GM18526 (cell line): ENCODE data around the gene SARS1.

Experiments used
- POLR2A ChIP-seq: IDR thresholded peaks from 3 replicates; pipeline ENCODE4 v1.6.1; 2011; ENCODE audit not compliant: insufficient read length; ENCODE audit errors: extremely low read depth

Gene SARS1, protein sequence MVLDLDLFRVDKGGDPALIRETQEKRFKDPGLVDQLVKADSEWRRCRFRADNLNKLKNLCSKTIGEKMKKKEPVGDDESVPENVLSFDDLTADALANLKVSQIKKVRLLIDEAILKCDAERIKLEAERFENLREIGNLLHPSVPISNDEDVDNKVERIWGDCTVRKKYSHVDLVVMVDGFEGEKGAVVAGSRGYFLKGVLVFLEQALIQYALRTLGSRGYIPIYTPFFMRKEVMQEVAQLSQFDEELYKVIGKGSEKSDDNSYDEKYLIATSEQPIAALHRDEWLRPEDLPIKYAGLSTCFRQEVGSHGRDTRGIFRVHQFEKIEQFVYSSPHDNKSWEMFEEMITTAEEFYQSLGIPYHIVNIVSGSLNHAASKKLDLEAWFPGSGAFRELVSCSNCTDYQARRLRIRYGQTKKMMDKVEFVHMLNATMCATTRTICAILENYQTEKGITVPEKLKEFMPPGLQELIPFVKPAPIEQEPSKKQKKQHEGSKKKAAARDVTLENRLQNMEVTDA

DNA sequence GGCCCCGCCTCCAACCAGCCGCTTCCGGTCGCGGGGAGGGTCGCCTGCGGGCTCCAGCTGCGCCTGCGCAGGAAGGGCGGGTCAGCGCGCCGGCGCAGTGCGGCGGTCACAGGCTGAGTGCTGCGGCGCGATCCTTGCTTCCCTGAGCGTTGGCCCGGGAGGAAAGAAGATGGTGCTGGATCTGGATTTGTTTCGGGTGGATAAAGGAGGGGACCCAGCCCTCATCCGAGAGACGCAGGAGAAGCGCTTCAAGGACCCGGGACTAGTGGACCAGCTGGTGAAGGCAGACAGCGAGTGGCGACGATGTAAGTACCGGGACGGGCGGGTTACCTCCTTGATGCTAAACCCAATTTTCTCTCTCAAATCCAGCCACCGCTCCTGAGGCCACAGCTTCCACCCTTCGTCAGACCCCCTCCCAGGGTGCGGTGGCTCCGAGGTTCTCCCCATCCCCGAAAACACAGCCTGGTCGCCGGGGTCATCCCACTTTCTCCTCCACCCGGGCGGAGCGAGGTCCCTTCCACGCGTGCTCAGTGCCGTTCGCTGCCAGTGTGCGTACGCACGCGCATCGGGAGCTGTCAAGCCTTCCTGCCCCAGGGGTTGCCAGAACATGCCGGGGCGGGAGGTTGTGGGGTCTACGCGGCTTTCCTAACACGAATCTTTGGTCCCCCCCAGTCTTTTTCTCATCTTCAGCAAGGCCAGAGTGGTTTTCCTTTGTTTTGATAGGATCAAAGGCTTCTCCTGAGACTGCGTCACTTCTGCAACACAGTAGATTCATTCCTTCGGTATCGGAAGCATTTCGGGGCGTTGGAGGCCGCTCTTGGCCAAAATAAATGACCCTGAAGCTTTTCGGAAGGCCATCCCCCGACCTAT, at the start of gene SARS1:
Gene SARS1 (plus strand): TSS at position 95 of the 870 bp plus-strand sequence. CDS start 75 bp downstream, at position 170.
- peak; percentile 78 for TF ChIP-seq POLR2A

DNA sequence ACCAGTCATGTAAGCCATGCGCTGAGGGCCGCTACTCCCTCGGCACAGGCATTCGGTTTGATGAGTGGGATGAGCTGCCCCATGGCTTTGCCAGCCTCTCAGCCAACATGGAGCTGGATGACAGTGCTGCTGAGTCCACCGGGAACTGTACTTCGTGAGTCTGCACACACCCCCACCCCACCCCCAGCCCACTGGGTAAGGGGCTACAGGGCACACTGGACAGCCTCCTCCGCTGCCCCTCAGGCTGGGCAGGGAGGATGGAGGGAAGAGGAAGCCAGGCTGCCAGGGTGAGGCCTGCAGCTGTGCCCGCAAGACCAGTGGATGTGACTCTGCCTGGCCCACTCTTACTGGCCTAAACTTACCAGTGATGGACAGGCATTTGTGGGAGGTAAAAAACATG, 49.2 kb upstream of the SARS1 start:
- TF ChIP-seq POLR2A = no peak

DNA sequence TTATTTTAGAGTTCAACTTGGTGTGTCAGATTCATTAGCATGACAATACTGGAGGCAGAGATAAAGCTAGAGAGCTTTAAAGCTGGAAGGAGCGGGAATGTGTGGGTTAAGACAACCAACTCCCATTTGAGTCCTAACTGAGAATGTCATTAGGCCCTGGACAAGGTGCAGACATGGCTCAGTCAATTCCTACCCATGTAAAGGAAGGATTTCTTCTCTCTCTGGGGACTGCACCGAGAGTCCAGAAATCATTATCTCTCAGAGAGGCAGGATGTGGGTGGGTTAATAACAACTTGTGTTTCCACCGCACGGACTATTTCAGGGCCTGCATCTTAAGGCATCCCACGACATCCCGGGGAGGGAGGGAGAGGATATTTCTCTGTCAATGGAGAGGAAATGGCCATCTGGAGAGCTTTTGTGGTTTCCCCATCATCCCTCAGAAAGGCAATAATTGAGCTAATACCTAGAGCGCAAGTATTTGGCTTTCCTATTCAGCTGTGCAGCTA, 46.7 kb upstream of the SARS1 start:
- no peak for TF ChIP-seq POLR2A

DNA sequence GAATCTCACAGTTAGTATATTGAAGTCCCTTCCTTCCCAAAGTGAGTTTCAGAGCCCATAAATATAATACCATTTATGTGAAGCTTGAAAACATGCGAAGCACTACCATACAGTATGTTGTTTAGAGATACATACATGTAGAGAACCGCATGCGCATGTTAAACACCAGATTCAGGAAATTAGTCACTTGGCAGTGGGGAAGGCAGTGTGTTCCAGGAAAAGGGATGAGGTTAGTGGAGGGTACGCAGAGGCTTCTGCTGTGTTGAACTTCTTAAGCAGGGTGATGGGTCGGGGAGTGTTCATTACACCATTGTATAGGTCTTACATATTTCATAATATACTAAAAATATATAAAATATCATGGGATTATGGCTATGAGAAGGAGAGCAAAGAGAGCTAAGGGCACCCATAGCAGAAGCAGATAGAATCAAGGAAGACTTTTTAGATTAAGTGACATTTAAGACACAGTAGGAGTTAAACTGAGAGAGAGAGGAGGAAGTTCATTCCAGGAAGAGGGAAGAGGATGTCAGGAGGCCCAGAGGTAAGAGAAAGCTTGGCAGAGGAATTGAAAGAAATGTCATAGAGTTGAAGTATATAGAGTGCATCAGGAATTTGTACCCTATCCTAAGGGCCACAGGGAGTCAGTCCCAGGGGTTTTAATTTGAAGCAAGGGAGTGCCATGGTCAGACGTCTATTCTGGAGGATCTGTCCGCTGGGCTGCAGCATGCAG, 43.5 kb upstream of the SARS1 start:
- TF ChIP-seq POLR2A = no peak

DNA sequence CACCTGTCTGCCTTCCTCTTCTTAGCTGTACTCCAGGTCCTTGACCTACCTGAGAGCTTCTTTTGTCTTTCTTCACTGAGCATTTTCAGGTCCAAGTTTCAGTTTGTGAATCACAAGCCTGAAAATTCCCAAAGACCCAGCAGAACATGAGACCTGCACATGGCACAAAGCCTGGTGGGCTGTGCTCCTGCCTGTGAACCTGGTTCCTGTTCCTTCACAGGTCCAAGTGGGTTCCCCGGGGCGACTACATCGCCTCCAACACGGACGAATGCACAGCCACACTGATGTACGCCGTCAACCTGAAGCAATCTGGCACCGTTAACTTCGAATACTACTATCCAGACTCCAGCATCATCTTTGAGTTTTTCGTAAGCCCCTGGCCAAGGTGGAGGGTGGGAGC, 42.1 kb upstream of the SARS1 start:
- TF ChIP-seq POLR2A = no peak

DNA sequence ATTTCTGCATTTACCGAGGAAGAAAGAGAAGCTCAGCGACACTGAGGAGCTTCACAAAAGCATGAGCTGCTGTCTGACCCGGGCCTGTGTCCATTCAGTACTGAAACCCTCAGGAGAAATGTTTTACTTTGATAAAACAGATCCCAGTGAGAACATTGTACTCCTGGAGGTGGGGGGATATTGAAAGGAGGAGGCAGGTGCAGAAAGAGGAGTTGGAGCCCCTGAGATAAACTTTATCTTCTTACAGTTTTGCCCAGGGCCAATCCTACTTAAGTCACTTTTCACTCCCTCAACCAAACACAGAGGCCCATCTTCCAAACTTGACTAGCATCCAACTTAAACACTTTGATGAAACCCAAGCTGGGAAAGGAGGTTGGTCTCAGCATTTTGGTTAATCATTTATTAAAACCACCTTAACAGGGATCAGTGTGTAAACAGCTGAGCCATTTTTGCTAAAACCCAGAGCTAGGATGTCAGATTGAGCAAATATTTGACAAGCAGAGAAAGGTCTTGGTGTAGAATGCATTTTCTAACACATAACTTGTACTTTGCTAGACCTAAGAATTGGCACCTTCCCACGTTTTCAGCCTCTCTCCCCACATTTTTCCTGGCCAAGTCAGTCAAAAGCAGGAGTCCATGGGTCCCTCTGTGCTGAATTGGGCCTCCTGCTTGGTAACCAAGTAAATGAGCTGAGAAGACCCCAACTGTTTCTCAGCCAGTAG, 32.5 kb upstream of the SARS1 start:
- TF ChIP-seq POLR2A = no peak

DNA sequence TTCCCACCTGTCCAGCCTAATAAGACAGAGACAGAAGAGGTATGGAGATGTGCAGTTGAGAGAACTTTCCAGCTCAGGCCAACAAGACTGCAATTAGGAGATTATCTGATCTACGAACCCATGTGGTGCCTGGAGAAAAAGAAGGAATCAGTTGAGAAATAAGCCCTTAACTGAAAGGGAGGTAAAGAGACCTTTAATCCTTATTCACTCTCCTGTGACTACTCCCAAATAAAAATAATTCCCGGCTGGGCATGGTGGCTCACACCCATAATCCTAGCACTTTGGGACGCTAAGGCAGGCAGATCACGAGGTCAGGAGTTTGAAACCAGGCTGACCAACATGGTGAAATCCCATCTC, 31.9 kb upstream of the SARS1 start:
- no peak for TF ChIP-seq POLR2A

DNA sequence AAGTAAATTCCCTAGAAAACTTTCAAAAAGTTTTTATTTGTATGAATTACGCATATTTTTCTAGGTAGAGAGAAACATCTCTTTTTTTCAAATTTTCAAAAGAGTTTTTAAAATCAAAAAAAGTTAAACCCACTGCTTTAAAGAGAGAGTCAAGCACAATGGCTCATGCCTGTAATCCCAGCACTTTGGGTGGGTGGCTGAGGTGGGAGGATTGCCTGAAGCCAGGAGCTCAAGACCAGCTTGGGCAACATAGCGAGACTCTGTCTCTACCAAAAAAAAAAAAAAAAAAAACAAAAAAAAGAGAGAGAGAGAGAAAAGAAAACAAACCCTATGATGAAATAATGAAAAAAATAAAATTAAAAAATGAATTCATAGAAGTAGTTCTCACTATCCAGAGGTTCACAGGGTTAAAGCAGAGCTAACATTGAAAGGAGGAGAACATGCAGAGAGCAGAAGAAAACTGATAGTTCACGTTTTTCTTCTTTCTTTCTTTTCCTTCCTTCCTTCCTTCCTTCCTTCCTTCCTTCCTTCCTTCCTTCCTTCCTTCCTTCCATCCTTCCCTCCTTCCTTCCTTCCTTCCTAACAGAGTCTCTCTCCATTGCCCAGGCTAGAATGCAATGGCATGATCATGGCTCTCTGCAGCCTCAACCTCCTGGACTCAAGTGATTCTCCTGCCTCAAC, 30.5 kb upstream of the SARS1 start:
- TF ChIP-seq POLR2A = no peak

DNA sequence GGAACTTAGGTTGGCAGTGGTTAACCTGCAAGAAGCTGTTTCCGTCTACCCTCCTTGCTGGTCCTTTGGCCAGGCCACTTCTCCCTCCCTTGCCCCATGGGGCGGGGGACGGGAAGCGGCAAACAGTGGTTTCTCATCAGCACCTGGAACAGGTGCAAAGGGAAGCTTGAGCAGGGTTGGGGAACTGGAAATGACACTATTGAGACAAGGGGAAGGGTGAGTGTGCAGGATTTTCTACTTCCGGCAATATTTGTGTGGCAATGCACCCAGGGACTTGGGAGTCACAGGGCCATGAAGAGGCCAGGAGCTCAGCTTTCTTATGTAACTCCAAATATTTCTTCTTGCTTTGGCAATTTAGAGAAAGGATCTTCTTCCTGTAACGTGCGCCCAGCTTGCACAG, 29.0 kb upstream of the SARS1 start:
- no peak for TF ChIP-seq POLR2A

DNA sequence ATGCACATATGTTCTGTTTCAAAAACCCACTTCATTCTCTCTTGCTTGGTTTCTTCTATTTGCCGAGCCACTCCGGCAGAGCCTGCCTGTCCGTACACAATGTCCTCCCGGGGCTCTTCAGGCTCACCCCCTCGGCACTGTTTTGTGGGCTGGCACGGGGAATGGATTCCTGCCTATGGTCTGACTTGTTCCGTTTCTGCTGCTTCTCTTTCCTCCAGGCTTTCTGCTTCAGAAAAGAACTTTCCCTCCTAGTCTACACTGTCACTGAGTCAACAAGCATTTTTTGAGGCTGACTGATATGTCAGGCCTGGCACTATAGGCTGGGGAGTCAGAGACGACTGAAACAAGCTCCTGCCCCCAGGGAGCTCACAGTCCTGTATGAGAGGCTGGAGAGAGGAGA, 28.4 kb upstream of the SARS1 start:
- TF ChIP-seq POLR2A = no peak

DNA sequence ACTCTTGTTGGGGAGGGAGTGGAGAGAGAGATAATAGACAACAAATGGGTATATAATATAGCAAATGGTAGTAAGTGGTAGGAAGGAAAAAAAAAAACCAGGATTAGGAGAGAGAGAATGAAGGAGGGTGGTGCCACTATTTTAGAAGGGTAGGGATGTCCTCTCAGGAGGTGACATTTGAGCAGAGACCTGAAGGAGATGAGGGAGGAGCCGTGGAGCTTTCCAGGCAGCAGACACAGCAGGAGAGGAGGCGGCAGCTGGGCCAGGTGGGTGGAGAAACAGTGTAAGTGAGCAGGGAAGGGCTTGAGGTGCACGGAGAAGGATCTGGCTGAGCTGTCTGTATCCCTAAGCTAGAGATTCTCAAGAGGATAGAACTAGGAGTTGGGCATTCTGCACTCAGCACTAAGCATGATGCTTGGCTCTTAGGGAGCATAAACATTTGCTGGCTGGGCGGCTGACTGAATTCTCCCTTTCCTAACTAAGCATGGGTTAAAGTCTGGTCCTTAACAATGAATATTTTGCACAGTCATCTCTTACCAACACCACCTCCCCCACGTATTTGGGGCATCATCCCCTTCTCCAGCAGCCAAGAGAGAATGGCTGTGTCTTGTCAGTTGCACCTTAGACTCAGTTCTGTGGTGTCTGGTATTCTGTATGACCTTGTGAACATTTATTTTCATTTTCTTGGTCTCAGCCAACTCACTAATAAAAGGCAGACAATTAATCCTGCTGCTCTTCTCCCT, 27.6 kb upstream of the SARS1 start:
- TF ChIP-seq POLR2A = no peak

DNA sequence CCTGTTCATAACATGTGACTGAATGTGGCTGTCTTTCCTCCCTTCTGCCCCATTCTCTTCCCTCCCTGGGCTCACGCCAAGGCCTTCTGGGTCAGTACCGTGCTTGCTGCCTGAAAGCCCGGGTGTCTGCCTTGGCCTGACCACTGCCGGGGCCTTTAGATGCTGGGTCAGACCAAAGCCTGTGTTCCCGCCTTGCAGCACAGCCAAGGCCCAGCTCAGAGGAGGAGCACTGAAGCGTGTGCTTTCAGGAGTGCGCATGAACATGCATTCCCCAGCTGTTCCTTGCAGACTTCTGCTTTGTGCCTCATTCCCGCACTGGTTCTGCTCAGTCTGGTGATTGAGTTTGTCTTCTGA, 27.0 kb upstream of the SARS1 start:
- TF ChIP-seq POLR2A = no peak

DNA sequence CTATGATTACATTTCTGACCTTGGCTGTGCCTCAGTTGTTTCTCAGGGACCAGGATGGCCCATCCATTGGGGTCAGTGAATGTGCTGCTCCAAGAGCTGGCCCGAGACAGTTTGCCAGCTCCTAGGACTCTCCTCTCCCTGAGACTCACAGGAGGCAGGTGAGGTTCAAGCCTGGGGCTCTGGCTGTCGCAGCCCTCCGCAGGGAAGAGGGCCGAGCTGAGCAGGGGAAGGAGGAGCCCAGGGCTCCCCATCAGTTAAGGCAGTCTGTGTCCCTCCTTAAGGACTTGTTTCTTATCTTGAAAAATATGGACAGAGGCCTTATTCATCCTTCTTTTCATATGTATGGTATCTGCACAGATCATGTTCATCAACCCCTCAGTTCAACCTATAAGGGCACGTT, 26.6 kb upstream of the SARS1 start:
- TF ChIP-seq POLR2A = no peak

DNA sequence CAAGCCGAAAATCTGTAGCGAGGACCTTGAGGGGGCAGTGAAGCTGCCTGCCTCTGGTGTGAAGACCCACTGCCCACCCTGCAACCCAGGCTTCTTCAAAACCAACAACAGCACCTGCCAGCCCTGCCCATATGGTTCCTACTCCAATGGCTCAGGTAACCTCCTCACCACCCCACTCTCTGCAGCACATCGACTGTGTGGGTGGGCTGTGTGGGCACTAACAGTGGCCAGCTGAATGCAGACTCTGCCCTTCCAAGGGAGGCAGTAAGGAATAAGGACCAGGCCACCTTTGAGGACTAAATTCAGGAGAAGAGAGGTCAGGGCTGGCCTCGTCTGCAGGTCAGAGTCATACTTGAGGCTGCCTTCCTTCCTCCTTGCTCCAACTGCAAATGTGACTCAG, 25.5 kb upstream of the SARS1 start:
- TF ChIP-seq POLR2A = no peak

DNA sequence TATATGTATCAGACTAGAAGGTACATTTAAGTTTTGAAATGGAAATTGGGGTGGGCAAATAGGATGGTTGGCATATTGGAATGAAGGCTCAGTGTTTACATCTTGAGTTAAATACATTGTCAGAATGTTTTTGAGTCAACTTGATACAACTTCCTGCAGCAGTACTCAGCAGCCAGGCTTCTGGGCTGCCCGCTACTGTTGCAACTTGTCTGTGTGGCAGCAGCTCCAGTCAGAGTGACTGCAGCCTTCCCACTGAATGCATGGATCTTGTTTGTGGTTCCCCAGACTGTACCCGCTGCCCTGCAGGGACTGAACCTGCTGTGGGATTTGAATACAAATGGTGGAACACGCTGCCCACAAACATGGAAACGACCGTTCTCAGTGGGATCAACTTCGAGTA, 24.9 kb upstream of the SARS1 start:
- no peak for TF ChIP-seq POLR2A
